HepG2 (cell line): ENCODE measurements around the gene CAP2. TPM values are rescaled to one million over a fixed set of nuclear protein-coding genes. Genes with fewer than 3 reads are reported as not detected.

Experiments used
- ATAC-seq: fragments of 200-7000 bp; cut with Tn5 transposase; 3 replicates; pipeline ENCODE4 v1.9.1; 2020; ENCODE audit warnings: mild to moderate bottlenecking, moderate library complexity
- BruUV-seq: library from RNA; stranded (reverse); fragments of 400-500 nt; replicated peaks from 2 replicates; lab custom pipeline; 2021; lab: Mats Ljungman, UMichigan
- CTCF ChIA-PET: fragments of 300-600 bp; formaldehyde crosslinking; extraction: SDS; loops from one replicate; lab custom pipeline; 2021; ENCODE audit warnings: low total read pairs, inconsistent platforms, low intra/inter-chr PET ratio; lab: Yijun Ruan, JAX
- POLR2A ChIA-PET: fragments of 350-600 bp; sonication (Branson Sonifier 250); formaldehyde crosslinking; loops from one replicate; lab custom pipeline; 2020; ENCODE audit warnings: antibody characterized with exemption, inconsistent platforms; lab: Yijun Ruan, JAX
- DNase-seq: peaks from one replicate; pipeline ENCODE4 v3.0.0-alpha.2; 2015; ENCODE audit warnings: low spot score
- FAIRE-seq: peaks from 3 replicates; lab custom pipeline; 2011; peaks lifted over from hg19 to GRCh38; lab: Jason Lieb, UNC
- H2AFZ ChIP-seq: one replicate; pipeline ENCODE4 v1.6.1; 2011; ENCODE audit warnings: low read length, inconsistent platforms
- H3K27ac ChIP-seq: fragments of 300-600 bp; 3 replicates; pipeline ENCODE4 v1.8.0; 2011; ENCODE audit warnings: mixed run types, mild to moderate bottlenecking, mixed read lengths, low read length, inconsistent platforms; ENCODE audit not compliant: insufficient read depth; ENCODE audit errors: extremely low read length
- H3K27me3 ChIP-seq, 2 experiments: fragments of 200-600 bp in 1 of 2; 2 replicates in 1 of 2; 3 replicates in 1 of 2; pipeline versions ENCODE4 v1.6.0 to v1.8.0; 2011; ENCODE audit warnings: low read length in 2 of 2, mild to moderate bottlenecking in 2 of 2, moderate library complexity in 2 of 2, inconsistent platforms in 1 of 2; ENCODE audit not compliant: insufficient read depth in 2 of 2, control insufficient read depth in 1 of 2
- H3K36me3 ChIP-seq, 2 experiments: fragments of 200-600 bp in 1 of 2; replicated peaks in 1 of 2; 2 replicates in 1 of 2; 3 replicates in 1 of 2; pipeline versions ENCODE4 v1.5.1 to v1.8.0; 2011; ENCODE audit warnings: low read length in 2 of 2, inconsistent platforms in 1 of 2; ENCODE audit not compliant: insufficient read depth in 2 of 2, control insufficient read depth in 1 of 2
- H3K4me1 ChIP-seq: 2 replicates; pipeline ENCODE4 v1.5.1; 2012; ENCODE audit warnings: low read length, inconsistent platforms; ENCODE audit not compliant: insufficient read depth
- H3K4me2 ChIP-seq: 2 replicates; pipeline ENCODE4 v1.6.0; 2011; ENCODE audit warnings: low read depth, low read length, inconsistent platforms
- H3K4me3 ChIP-seq, 3 experiments: fragments of 200-600 bp in 1 of 3; sonication (generic), shearing (Covaris generic) in 1 of 3; replicated peaks in 1 of 3; 2 replicates each; pipeline ENCODE4 v1.5.1; 2011 to 2016; ENCODE audit warnings: low read length in 3 of 3, inconsistent platforms in 2 of 3, low read depth in 2 of 3, mild to moderate bottlenecking in 2 of 3, control low read depth in 1 of 3, mixed read lengths in 1 of 3; ENCODE audit not compliant: insufficient read depth in 1 of 3
- H3K79me2 ChIP-seq: one replicate; pipeline ENCODE4 v1.6.1; 2011; ENCODE audit warnings: low read length, inconsistent platforms; ENCODE audit not compliant: insufficient read depth
- H3K9ac ChIP-seq: 2 replicates; pipeline ENCODE4 v1.6.0; 2011; ENCODE audit warnings: mild to moderate bottlenecking, low read depth, low read length, inconsistent platforms; ENCODE audit not compliant: insufficient read depth
- H3K9me3 ChIP-seq: 2 replicates; pipeline ENCODE4 v1.5.1; 2012; ENCODE audit warnings: mild to moderate bottlenecking, low read length
- H4K20me1 ChIP-seq: 2 replicates; pipeline ENCODE4 v1.6.0; 2011; ENCODE audit warnings: inconsistent platforms, mild to moderate bottlenecking, low read length, moderate library complexity; ENCODE audit not compliant: insufficient read depth
- AHR ChIP-seq: IDR thresholded peaks from 2 replicates; pipeline ENCODE4 v1.6.1; 2018; ENCODE audit warnings: missing genetic modification reagents, missing compliant biosample characterization
- DPF2 ChIP-seq: sonication (generic); formaldehyde crosslinking; IDR thresholded peaks from 2 replicates; pipeline ENCODE4 v1.4.0; 2020; ENCODE audit warnings: mild to moderate bottlenecking, low read depth, missing genetic modification reagents, borderline replicate concordance
- HNF4A ChIP-seq: sonication (generic); formaldehyde crosslinking; IDR thresholded peaks from 2 replicates; pipeline ENCODE4 v1.4.0; 2020; ENCODE audit warnings: missing genetic modification reagents
- MAF1 ChIP-seq: sonication (generic); formaldehyde crosslinking; IDR thresholded peaks from 2 replicates; pipeline ENCODE4 v1.5.0; 2020; ENCODE audit warnings: missing genetic modification reagents, borderline replicate concordance
- RFX5 ChIP-seq: IDR thresholded peaks from 2 replicates; pipeline ENCODE4 v1.6.1; 2011; ENCODE audit warnings: low read depth, low read length, improper control_type of control experiment
- TEAD3 ChIP-seq: optimal IDR thresholded peaks from 2 replicates; pipeline ENCODE3; 2016; ENCODE audit warnings: borderline replicate concordance
- ZBTB1 ChIP-seq: sonication (generic); formaldehyde crosslinking; IDR thresholded peaks from 2 replicates; pipeline ENCODE4 v1.4.0; 2020; ENCODE audit warnings: missing genetic modification reagents, borderline replicate concordance
- ZFP62 ChIP-seq: sonication (generic); formaldehyde crosslinking; IDR thresholded peaks from 2 replicates; pipeline ENCODE4 v1.4.0; 2020; ENCODE audit warnings: missing genetic modification reagents
- ZGPAT ChIP-seq: IDR thresholded peaks from 2 replicates; pipeline ENCODE4 v1.6.1; 2016; ENCODE audit warnings: mild to moderate bottlenecking
- ZNF841 ChIP-seq: sonication (generic); formaldehyde crosslinking; IDR thresholded peaks from 2 replicates; pipeline ENCODE4 v1.8.1; 2023; ENCODE audit warnings: missing genetic modification reagents, borderline replicate concordance
- WGBS: methylation state at CpG from one replicate; pipeline ENCODE4 v1.1.6; 2017; ENCODE audit warnings: low lambda C conversion rate; 5-methylcytosine and 5-hydroxymethylcytosine counted together
- in situ Hi-C: cut with HindIII; loops from 2 replicates; pipeline ENCODE4 v1.10.0; 2017; ENCODE audit warnings: low pct_unique_long_range_greater_than_20kb; ENCODE audit not compliant: extremely low pct_ligation_motif_present
- intact Hi-C: fragments of 100-400 bp; cut with micrococcal nuclease; formaldehyde crosslinking; loops from one replicate; pipeline ENCODE4 v1.10.0; 2022; ENCODE audit not compliant: unreplicated experiment
- polyA plus RNA-seq, 8 experiments: library from polyadenylated mRNA; depleted of rRNA in 3 of 8; stranded (reverse) in 7 of 8; unstranded in 1 of 8; fragments of >200 nt; fragmentation: Illumina TruSeq in 4 of 8; extraction: Trizol in 4 of 8; gene quantifications; 2 replicates each; pipeline versions ENCODE4 v1.2.1 to v1.2.3, GENCODE V29; 2011 to 2016; ENCODE audit warnings: low read depth in 4 of 8, missing spikeins in 1 of 8, mixed read lengths in 1 of 8; ENCODE audit not compliant: insufficient read depth in 1 of 8
- total RNA-seq, 5 experiments: library from RNA; depleted of rRNA; stranded (reverse); fragments of >200 nt; fragmentation: Illumina TruSeq; extraction: Trizol; gene quantifications; 2 replicates each; pipeline ENCODE4 v1.2.3, GENCODE V29; 2016; ENCODE audit warnings: low read depth in 1 of 5
- TF ChIP-seq, protein P1 (sequence below): sonication (generic); formaldehyde crosslinking; IDR thresholded peaks from 2 replicates; pipeline ENCODE4 v1.8.0; 2022; ENCODE audit warnings: missing genetic modification reagents, mild to moderate bottlenecking, inconsistent platforms, borderline replicate concordance
- TF ChIP-seq, protein P2 (sequence below): sonication (generic); formaldehyde crosslinking; IDR thresholded peaks from 2 replicates; pipeline ENCODE4 v1.4.0; 2020; ENCODE audit warnings: missing genetic modification reagents
- TF ChIP-seq, protein P3 (sequence below): sonication (generic); formaldehyde crosslinking; IDR thresholded peaks from 2 replicates; pipeline ENCODE4 v1.4.0; 2020; ENCODE audit warnings: mild to moderate bottlenecking, missing genetic modification reagents

Gene CAP2
- total and polyA plus RNA-seq, 2 of the 13 experiments (the other 11 are each of a cell fraction or from before 2014, with no cell fraction given) = 7.9 to 53.1 TPM

DNA sequence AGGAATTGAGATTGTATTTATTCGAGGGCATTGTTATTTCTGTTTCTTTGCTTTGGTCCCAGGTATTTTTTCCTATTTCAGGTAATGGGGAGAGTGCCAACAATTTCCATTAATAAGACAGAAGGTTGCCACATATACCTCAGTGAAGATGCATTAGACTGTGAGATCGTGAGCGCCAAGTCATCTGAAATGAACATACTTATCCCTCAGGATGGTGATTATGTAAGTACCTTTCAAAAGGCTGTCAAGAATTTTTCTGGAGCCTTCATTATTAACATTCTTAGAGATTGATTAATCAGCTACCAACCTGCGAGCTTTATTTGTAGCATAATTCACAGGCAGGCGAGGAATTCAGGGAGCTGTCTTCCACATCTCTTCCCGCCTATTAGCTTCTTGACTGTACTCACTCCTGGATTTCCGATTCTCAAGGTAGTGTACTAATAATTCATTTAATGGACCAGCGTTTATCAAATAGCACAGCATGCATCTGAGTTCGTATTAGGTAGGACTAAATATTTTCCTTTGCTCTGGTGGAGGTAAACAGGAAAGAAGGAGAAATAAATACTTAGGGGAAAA, 158.1 kb downstream of the CAP2 start (continued):
- TF ChIP-seq DPF2 (CRISPR knock-in tag) (no peak), AHR (CRISPR knock-in tag) (no peak), ZBTB1 (CRISPR knock-in tag) (no peak), ZFP62 (CRISPR knock-in tag) (no peak), HNF4A (no peak), TEAD3 (CRISPR knock-in tag) (no peak), RFX5 (no peak)
- TF ChIP-seq, protein P1, sequence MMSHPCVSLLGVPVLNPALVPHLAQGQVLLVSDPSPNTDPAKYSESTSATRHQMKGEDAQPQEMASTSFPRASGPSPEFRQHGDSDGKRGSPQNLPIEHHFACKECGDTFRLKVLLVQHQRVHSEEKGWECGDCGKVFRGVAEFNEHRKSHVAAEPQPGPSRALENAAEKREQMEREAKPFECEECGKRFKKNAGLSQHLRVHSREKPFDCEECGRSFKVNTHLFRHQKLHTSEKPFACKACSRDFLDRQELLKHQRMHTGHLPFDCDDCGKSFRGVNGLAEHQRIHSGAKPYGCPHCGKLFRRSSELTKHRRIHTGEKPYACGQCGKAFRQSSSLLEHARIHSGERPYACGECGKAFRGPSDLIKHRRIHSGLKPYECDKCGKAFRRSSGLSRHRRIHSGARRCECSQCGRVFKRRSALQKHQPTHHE (CRISPR knock-in tag) = no peak

DNA sequence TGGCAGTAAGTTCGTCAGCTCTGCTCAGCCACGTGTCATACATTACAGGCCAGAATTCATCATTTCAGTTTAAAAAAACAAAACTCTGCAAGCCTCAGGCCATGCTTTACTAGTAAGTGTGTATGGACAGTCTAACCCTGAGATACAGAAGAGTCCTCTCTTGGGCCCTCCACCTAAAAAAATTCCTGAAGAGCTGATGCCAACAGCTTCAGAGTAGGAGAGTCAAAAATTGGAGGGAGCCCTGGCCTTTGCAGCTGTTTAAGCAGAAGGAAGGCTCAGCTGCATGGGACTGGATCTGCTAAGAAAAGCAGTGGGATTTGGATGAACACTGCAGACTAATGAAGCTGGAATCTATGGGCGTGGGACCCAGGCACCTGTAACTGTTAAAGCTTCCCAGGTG, 159.5 kb downstream of the CAP2 start:
- ChIA-PET CTCF (no interaction called here), POLR2A (no interaction called here)
- H3K9ac ChIP-seq = no peak overlapping the region
- H3K27ac ChIP-seq = no peak overlapping the region
- H3K4me1 ChIP-seq = no peaks in the 10 kb centered on the region
- WGBS = 93% methylated on average over 3 of the region's 3 CpGs
- peaks cover 0 to 2% of the 10 kb centered on the region in 2 experiments; a peak in 2 of 5 replicates for H3K36me3 ChIP-seq
- H2AFZ ChIP-seq = no peak overlapping the region
- no peaks in the 10 kb centered on the region for H3K79me2 ChIP-seq
- in situ Hi-C loops (no loop called here), intact Hi-C loops (no loop called here)
- no TSS peak for BruUV-seq
- no peak for FAIRE-seq
- no peaks in the 10 kb centered on the region; a peak in 1 of 5 replicates for H3K27me3 ChIP-seq
- H4K20me1 ChIP-seq = no peaks in the 10 kb centered on the region
- no peak for ATAC-seq
- no peak for DNase-seq
- no peak overlapping the region for H3K4me2 ChIP-seq
- no peaks in the 10 kb centered on the region for H3K9me3 ChIP-seq
- H3K4me3 ChIP-seq = no peak overlapping the region
- TF ChIP-seq, protein P2, sequence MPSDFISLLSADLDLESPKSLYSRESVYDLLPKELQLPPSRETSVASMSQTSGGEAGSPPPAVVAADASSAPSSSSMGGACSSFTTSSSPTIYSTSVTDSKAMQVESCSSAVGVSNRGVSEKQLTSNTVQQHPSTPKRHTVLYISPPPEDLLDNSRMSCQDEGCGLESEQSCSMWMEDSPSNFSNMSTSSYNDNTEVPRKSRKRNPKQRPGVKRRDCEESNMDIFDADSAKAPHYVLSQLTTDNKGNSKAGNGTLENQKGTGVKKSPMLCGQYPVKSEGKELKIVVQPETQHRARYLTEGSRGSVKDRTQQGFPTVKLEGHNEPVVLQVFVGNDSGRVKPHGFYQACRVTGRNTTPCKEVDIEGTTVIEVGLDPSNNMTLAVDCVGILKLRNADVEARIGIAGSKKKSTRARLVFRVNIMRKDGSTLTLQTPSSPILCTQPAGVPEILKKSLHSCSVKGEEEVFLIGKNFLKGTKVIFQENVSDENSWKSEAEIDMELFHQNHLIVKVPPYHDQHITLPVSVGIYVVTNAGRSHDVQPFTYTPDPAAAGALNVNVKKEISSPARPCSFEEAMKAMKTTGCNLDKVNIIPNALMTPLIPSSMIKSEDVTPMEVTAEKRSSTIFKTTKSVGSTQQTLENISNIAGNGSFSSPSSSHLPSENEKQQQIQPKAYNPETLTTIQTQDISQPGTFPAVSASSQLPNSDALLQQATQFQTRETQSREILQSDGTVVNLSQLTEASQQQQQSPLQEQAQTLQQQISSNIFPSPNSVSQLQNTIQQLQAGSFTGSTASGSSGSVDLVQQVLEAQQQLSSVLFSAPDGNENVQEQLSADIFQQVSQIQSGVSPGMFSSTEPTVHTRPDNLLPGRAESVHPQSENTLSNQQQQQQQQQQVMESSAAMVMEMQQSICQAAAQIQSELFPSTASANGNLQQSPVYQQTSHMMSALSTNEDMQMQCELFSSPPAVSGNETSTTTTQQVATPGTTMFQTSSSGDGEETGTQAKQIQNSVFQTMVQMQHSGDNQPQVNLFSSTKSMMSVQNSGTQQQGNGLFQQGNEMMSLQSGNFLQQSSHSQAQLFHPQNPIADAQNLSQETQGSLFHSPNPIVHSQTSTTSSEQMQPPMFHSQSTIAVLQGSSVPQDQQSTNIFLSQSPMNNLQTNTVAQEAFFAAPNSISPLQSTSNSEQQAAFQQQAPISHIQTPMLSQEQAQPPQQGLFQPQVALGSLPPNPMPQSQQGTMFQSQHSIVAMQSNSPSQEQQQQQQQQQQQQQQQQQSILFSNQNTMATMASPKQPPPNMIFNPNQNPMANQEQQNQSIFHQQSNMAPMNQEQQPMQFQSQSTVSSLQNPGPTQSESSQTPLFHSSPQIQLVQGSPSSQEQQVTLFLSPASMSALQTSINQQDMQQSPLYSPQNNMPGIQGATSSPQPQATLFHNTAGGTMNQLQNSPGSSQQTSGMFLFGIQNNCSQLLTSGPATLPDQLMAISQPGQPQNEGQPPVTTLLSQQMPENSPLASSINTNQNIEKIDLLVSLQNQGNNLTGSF = no peak
- TF ChIP-seq MAF1 (CRISPR knock-in tag) = no peak
- no peak for TF ChIP-seq ZNF841 (CRISPR knock-in tag)
- no peak for TF ChIP-seq ZGPAT (CRISPR knock-in tag)
- TF ChIP-seq, protein P3, sequence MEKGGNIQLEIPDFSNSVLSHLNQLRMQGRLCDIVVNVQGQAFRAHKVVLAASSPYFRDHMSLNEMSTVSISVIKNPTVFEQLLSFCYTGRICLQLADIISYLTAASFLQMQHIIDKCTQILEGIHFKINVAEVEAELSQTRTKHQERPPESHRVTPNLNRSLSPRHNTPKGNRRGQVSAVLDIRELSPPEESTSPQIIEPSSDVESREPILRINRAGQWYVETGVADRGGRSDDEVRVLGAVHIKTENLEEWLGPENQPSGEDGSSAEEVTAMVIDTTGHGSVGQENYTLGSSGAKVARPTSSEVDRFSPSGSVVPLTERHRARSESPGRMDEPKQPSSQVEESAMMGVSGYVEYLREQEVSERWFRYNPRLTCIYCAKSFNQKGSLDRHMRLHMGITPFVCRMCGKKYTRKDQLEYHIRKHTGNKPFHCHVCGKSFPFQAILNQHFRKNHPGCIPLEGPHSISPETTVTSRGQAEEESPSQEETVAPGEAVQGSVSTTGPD (CRISPR knock-in tag) = no peak
